ENCODE measurements around the gene ROBO1.

DNA sequence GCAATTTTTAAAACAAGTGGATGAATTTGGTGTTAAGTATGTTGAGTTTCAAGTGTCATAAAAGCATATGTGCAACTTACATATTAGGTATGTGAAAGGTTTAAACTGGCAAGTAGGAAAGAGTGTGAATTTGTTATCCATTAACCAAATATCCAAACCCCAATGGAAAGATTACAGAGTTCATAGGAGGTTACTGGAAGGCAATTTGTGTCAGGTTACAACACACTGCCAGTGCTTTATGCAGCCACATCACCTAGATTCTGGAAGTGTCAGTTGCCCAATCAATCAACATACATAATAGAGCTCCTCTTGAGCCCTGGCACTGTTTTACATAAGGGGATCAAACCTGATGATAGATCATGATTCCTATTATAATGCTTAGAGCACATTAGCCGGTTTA, 261.0 kb downstream of the ROBO1 start:
- TF ChIP-seq, protein P1, sequence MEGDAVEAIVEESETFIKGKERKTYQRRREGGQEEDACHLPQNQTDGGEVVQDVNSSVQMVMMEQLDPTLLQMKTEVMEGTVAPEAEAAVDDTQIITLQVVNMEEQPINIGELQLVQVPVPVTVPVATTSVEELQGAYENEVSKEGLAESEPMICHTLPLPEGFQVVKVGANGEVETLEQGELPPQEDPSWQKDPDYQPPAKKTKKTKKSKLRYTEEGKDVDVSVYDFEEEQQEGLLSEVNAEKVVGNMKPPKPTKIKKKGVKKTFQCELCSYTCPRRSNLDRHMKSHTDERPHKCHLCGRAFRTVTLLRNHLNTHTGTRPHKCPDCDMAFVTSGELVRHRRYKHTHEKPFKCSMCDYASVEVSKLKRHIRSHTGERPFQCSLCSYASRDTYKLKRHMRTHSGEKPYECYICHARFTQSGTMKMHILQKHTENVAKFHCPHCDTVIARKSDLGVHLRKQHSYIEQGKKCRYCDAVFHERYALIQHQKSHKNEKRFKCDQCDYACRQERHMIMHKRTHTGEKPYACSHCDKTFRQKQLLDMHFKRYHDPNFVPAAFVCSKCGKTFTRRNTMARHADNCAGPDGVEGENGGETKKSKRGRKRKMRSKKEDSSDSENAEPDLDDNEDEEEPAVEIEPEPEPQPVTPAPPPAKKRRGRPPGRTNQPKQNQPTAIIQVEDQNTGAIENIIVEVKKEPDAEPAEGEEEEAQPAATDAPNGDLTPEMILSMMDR (IDR thresholded peaks at IDR 0.05; ENCODE audit: insufficient read depth, low read depth, low read length), result no peak
- no peak for TF ChIP-seq EZH2 (IDR thresholded peaks at IDR 0.05; ENCODE audit: insufficient read depth, low read length)
